ENCODE measurements around the gene EPB41L5.

EPB41L5 gene

DNA sequence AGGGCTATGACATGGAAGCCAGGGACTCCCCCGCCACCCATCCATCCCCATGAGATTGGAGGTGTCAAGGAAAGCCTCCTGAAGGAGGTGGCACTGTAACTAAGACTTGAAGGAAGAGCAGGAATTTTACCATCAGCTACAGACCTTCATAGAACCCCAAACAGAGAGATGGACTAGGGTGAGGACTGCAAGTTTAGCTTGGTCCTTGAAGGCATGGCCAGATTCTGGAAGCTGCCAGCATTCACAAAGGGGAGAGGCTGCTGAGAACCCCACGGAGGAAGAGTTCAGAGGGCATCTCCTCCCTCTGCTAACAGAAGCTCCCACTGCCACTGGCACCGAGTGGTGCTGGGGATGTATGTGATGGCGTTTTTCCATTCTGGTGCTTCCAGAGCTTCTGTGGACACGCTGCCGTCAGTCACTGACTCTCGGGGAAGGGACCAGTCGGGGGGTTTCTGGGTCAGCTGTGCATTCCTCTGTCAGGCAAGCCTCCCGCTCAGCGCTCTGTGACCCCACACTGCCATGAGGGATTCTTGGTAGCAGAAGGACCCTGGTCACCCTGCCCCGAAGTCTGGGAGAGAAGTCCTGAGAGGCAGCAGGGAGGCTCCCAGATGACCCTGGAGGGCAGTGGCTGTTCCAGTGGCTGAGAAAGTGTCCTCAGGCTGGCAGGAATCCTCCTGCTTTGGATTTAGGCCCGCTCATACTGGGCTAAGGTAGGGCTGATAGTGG is 192.2 kb downstream of the EPB41L5 start:
- DNase-seq = no peak

DNA sequence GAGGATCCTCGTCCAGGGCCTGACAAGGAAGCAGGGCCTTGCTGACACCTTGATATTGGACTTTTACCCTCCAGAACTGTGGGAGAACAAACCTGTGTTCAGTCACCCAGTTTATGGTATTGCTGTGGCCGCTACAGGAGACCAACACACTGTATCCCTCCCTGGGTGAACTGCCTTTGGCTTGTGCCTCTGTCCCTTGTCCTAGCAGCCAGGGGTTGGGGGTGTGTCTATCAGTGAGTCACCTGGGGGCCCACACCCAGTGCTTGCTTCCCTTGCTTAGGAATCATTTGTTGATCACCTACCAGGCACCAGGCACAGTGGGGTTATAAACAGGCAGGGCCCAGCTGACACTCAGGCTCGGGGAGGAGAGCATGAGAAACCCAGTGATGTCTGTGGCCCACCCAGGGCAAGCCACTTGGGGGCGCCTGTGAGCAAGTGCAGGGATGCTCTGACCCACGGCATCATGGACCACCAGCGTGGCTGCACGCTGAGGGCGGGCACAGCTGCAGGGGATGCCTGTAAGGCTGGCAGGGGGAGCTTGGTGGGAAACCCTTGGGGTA is 193.2 kb downstream of the EPB41L5 start:
- no peak for DNase-seq

DNA sequence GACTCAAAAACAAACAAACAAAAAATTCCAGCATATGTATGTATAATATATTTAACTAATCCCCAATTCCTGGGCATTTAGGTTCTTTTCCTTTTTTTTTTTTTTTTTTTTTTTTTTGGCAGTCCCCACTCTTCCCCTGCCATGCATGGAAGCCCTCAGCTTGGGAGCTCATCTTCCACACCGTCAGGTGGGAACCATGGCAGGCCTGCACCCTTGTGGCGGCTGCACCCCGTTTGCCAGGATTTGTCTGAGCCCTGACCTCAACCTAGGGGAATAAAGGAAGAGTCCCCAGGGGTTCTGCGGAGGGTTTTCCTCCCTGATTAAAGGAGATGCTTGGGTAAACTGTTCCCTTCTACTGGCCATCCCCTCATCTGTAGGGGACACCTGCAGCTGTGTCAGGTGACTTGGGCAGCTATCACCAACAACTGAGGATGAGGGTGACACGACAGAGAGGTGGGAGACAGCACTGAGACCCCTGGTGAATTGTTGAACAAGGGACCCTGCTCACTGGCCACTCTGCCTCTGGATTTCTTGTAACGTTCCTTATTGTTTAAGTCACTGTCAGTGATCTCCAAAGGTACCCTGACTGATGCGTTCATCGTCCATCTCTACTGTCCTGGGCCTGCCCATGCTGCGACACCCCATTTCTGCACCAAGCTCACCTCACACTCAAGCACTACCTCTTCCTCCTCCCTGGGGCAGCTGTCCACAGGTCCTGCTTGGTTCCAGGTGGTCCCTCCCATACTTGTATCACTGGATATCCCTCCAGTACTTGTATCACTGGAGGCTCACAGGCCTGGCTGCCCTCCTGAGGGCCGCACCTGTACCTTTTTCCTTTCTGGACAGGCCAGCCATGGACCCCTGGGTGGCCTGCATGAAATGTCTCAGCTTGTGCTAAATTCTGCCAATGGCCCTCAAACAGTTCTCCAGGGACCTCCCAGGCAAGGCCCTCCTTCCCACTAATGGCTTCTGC is 195.8 kb downstream of the EPB41L5 start:
- no peak for DNase-seq

DNA sequence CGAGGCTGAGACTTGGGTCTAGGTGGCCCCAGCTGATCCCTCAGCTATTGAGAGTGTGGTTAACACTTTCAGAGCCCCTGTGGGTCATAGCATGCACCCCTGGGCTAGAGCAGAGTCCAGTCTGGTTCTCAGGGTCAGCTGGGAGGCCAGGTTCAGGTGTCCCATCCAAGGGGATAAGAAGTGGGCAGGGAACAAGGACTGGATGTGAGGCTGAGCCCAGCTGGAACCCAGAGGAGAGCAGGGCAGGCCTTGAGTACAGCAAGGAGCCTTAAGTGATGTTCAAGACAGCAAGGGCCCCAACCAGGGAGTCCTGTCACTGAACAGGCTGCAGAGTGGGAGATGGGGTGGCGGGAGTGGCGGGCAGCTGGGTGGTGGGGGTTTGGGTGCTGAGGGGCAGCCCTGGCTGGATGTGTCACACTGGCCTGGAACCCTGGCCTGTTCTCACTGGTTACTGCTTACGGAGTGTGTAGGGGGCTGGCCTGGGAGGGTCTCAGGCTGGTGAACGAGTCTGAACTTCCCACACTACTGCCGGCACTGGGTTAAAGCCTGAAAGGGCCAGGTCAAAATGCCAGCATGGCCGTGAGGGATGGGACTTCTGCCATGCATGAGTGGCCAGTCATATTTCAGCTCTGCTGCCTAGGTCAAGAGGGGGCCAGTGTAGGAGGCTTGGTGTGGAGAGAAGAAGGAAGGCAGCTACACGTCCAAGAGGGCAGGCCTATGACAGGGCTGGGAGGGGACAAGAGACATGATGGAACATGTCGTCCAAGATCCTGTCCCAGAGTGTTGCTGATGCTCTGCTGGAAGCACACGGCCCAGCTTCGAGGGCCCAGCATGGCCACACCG is 196.8 kb downstream of the EPB41L5 start:
- no peak for DNase-seq

DNA sequence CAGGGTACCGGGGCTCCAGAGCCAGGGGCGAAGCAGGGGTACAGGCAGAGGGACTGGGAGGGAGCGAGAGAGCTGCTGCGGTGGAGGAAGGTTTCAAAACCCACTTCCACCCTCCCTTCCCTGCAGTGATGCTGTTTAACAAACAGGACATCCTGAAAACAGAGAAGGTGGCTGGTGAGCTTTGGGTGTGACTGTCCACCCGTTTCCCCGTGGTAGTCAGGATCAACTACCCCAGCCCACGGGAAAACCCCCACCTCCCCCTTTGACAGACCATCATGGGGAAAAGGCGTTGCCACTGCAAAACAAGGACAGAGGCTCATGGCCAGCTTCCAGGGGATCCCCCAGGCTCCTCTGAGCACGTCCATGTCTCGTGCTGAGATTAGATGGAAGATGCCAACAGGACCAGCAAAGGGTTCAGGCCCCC is 197.4 kb downstream of the EPB41L5 start:
- DNase-seq = no peak

DNA sequence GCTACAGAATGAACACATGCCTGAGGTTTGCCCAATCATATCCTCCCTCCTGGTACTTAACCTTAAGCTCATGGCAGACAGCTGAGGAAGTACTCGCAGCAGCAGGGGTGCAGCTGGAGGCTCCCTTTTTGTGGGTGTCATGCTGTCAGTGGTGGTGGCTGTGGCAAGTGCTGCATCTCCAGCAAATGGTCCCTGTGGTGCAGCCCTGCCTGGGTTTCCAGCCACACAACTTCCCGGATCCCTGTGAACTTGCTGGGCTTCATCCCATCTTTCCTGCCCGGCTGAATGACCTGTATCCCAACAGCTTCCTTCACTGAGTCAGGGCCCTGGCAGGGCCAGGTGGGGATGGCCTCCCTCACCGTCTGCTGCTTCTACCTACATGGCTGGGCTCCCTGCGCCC is 205.3 kb downstream of the EPB41L5 start:
- no peak for DNase-seq

DNA sequence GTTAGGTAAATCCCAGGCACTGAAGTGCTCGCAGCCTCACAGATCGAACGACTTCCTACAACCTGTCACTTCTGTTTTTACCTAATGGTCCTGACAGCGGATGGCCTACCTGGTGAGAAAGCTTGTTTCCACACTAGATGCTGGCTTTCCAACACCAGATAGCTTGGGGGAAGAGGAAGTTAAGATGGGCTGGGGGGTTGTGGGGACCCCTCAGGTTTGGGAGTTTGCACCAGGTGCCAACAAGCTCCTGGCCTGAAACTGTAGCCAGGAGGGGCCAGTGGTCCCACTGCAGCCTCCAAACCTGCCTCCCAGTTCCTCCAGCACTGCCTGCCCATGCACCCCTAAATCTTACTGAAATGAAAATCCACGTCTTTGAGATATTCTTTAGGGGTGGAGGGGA is 206.4 kb downstream of the EPB41L5 start:
- DNase-seq = no peak

DNA sequence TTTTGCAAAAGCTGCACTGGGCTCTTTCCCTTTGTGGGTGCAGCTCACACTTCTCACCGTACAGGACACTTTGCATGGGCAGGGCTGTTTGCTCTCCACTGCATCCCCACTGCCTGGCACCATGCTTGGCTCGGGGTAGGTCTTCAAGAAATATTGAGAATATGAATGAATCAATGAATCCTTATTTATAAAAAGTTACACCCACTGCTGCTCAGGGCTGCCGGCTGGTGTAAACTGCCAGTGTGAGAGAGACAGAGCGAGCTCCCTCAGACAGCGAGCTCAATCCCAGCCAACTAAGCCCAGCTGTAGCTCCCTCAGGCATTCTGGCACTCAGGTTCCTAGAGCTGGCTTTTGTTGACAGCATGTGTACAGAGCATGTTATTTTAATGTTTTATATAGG is 206.9 kb downstream of the EPB41L5 start:
- DNase-seq = no peak

DNA sequence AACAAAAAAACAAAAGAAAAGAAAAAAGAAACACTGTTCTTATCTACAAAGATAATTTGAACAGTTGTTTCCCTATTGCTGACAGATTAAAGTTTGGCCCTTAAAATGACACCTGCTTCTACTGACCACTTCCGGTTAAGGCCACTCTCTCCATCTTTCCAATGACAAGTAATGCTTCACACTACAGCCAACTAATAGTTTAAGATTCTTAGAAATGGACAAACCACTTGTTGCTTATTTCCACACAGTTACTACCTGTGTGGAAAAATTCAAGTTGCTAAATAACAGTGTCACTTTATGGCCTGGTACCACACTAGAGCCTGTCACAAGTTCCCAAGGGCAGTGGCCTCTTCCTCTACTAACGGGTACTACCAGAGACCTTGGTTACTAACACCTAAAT is 207.9 kb downstream of the EPB41L5 start:
- no peak for DNase-seq

DNA sequence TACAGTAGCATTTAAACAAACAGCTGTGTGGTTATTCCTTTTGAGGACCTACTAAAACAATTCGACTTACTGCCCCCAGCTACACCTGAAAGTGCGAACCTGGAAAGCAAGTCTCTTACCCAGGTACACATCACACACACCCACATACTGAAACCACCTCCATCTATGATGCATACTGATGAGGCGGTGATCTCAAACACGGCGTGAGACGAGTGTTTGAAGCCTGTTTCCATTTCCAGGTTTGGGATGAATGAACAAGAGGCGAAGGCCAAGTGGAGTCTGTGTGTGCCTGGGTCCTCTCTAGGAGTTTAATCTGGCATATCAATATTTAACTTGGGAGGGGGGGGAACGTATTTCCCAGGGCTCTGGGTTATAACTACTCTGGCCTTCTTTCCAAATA is 208.7 kb downstream of the EPB41L5 start:
- no peak for DNase-seq

DNA sequence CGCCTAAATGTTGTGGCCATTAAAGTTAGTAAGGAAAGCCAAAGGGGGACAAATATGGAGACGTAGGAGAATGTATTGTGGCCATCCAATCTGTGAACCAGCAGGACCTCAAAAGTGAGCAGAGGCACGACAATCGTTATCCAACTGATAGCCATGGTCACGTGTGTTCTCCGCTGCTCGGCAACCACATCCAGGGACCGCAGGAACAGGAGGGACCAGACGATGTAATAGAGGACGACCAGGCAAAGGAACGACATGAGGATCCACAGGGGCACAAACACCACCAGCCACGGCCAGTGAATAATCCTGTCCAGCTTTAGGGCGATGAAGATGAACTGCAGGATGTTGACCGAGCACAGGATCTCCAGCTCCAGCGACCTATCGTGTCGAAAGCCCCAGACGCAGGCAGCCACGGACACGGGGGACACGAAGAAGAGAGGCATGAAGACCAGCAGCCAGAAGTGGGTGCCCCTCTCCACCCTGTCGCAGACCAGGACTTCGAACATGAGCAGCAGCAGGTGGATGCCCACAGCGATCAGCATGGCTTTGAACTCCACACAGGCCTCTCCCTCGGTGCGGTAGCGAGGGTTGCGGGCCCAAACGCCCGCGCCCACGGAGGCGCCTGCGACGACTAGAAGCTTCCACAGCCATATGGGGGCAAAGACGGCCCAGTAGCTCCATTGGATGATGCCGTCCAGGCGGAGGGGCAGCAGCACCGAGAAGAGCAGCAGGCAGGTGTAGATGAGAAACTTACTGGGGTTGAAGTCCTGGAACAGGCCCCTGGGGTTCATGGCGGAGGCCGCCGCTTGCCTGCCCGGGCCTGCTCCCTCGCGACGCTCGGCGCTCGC is 209.5 kb downstream of the EPB41L5 start:
- no peak for DNase-seq

DNA sequence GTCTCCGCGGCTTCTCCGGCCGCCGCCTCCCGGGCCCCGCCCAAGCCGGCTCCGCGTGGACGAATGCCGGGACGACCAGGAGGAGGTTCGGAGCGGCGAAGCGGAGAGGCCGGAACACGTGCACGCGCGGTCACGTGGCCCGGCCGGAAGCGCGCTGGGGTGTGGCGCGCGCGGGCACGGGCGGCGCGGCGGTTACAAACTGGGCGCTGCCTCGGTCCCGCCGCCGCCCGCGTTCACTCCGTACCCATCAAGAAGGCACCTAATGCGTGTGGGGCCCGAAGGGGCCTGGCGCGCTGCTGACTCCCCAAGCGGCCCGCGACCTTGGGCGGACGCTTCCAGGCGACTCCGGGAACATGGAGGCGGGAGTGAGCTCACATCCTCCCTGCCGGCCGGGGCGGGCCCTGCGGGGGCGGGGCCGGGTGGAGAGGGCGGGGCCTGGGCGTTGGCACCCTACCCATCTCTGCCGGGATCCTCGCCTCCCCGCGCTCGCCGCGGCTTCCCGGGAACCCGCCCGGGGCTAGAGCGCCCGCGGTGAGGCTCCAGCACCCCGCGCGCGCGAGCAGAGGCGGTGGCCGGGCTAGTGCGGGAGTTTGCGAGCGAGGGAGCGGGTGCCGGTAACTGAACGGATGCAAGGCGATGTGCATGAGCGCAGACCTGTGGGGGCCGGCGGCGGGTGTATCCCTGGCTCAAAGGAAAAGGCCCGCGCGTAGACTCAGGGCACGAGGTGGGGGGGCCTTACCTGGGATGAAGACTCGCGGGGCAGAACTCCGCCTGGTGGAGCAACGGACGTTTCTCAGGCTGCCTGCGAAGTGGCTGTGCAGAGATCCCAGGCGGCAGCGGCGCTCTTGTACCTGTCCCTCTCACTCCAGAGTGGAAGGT is 210.4 kb downstream of the EPB41L5 start, which contains the start of gene TMEM185B:
TSS of gene TMEM185B (minus strand) at position 367 of the 879 bp plus-strand sequence. CDS start 424 bp downstream, outside the sequence.
- DNase-seq = no peak

DNA sequence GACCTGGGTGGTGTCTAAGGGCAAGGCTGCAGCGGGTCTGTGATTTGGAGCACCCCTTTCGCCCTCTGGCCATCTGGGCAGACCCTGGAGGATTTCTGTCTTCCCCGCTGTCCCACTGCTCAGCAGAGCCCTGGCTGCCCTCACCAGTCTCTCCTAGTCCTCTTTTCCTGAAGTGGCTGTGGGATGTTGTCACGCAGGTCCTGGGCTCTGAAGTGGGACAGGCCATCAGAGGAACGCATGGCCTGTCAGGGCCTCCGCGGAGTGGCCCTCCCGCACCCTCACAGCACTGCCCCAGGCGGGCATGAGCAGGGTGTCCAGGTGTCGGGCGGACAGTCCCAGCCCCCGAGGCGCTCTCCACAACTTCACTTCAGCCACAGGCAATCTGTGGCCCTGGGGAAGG is 211.4 kb downstream of the EPB41L5 start:
- no peak for DNase-seq

DNA sequence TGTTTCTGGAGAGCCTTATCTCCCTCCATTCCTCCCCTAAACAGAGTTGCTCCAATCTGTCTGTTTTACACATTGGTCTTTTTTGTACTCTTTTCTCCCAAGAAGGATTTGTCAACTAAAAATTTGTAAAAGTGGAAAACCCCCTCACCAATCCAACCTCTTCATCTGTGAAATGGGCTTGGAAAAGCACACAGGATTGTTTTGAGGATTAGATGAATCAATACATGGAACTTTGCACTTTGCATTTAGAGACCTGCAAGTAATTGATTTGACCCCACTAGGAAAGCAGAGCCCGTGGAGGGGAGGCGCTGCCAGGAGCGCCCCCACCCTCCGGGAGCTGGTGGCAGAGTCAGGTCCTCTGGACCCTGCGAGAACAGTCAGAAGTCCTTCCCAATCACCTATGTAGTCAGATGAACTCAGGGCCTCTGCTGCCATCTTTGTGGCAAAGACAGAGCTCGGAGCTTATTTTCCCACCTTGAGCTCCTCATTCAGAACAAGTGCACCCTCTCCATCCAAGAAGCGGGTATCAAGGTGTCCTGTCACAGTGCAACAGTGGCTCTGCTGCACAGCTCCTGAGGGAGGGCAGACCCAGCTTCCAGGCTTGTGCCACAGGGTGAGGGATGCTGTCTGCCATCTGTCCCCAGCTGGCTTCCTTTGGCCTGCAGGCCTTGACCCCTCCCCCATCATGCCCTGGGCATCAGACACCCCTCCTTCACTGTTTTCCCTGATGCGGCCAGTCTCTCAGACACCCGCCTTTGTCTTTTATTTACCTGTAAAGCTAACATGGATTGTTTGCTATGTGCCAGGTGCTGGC is 212.1 kb downstream of the EPB41L5 start:
- no peak for DNase-seq

DNA sequence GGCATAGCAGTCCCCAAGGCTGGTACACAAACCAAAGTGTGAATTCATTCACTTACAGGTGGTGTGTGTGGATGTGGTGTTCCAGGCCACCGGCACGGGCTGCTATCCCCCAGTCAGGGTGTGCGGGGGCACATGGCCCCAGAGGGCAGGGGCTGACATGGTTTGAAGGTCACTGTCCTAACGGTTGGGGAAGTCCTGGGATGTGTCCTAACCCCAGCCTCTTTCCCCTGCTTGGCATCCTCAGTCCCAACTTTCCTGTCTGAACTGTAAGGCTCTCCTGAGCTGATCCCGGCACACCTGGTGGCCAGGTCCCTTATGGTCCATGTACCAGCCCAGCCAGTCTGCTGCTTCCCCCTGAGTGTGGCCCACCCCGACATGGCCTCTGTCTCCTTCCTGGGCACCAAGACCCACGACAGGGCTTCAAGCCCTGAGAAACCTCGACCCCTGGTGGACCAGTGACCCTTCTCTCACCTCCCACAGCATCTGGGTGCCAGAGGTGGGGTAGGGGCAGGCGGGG is 212.7 kb downstream of the EPB41L5 start:
- no peak for DNase-seq

DNA sequence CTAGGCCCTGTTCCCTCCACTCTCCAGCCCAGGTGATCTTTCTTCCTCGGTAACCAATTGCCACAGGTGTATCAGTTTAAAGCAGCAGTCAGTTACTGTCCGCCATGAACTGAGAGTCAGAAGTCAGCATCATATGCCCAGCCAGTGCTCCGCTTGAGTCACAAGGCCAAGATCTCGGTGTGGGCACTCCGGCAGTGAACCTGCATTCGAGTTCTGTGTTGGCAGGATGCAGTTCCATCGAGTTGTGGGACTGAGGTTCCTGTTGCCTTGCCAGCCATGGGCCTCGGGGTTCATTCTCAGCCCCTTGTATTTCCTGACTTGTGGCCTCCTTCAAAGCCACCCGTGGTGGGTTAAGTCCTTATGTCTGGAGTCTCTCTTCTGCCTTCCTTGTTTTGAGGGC is 213.4 kb downstream of the EPB41L5 start:
- no peak for DNase-seq

DNA sequence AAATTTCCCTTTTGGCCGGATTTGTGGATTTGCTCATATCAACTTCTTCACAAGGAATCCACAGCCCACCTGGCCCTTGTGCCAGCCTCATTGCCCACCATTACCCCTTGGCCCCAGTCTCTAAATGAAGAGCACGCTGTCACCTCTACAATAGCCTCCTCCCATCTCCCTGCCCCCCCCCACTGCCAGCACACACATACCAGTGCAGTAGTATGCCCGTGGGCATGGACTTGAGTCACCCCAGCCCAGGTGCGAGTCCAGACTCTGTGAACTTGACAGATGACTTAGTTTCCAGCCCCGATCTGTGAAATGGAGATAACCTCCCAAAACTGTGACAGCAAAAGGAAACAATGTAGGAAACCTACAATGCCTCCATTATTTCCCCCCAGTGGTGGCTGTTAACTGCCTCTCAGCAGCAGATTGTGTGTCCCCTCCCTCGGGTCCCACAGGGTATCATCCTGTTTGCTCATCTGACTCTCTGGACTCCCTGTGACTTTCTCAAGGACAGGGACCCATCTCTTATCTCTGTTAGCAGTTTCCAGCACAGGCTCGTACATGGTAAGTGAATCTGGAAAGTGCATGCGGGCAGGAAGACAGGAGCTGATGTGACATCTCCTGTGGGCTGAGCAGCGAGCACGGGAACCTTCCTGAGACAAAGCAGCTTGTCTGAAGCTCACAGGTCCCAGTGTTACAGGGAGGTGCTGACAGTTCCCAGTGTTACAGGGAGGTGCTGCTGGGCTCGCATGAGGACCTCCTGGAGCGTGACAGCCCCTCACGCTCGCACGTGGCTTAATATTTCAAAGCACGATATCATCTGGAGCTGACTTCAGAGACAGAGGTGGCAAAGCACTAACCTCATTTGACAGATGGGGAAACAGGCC is 214.5 kb downstream of the EPB41L5 start:
- DNase-seq = no peak

DNA sequence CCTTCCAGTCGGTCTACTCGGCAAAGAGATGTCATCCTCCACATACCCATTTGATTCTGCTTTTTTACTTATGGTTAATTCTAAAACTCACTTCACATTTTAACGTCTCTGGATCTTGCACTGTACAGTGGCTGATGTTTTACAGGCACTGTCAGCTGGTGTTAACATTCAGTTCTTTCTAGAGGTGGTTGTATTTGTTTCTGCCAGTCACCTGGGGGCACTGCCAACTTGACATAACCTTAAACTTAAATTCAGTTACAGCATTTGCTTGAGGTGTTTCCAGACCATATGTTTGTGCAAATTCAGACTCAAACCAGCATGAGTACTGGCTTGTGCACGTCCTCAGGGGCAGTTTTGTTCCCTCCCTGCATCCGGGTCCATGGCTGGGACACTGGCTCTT is 215.6 kb downstream of the EPB41L5 start:
- DNase-seq = no peak

Data from cortex of kidney (tissue), 1 donor.